IPS DF 6.9 (cell line): Measurements from ENCODE around the gene SLC22A23.

Source experiments
- DNase-seq: peaks from one replicate; pipeline ENCODE4 v3.0.0-alpha.2; 2013; ENCODE audit warnings: low read depth, low spot score
- H3K27ac ChIP-seq: one replicate; pipeline ENCODE4 v1.5.1; 2013; ENCODE audit warnings: low read length, control low read depth
- H3K27me3 ChIP-seq: 2 replicates; pipeline ENCODE4 v1.6.1; 2013; ENCODE audit warnings: mild to moderate bottlenecking, low read length; ENCODE audit not compliant: control insufficient read depth, insufficient read depth
- H3K36me3 ChIP-seq: 2 replicates; pipeline ENCODE4 v1.6.1; 2013; ENCODE audit warnings: low read length; ENCODE audit not compliant: control insufficient read depth, insufficient read depth
- H3K4me1 ChIP-seq: 2 replicates; pipeline ENCODE4 v1.6.1; 2013; ENCODE audit warnings: low read length; ENCODE audit not compliant: control insufficient read depth, insufficient read depth
- H3K4me3 ChIP-seq: 2 replicates; pipeline ENCODE4 v1.5.1; 2013; ENCODE audit warnings: mild to moderate bottlenecking, low read length
- H3K9me3 ChIP-seq: 2 replicates; pipeline ENCODE4 v1.6.1; 2013; ENCODE audit warnings: low read length, inconsistent platforms; ENCODE audit not compliant: control insufficient read depth, insufficient read depth
- WGBS: extraction: QIAGEN DNeasy Blood & Tissue Kit; methylation state at CpG from one replicate; pipeline ENCODE4 v1.1.7; 2013; ENCODE audit warnings: mixed read lengths, missing lambda C conversion rate; ENCODE audit not compliant: insufficient read length, insufficient coverage; 5-methylcytosine and 5-hydroxymethylcytosine counted together

SLC22A23 gene

GRCh38 chr6:3325210-3325609 is 131.6 kb downstream of the SLC22A23 start:
- no peaks in the 10 kb centered on the region for H3K27me3 ChIP-seq
- no peaks in the 10 kb centered on the region for H3K9me3 ChIP-seq
- DNase-seq: no peak
- H3K4me1 ChIP-seq: no peaks in the 10 kb centered on the region
- no peaks in the 10 kb centered on the region for H3K36me3 ChIP-seq
- H3K27ac ChIP-seq: no peak overlapping the region
- H3K4me3 ChIP-seq: no peak overlapping the region

DNA sequence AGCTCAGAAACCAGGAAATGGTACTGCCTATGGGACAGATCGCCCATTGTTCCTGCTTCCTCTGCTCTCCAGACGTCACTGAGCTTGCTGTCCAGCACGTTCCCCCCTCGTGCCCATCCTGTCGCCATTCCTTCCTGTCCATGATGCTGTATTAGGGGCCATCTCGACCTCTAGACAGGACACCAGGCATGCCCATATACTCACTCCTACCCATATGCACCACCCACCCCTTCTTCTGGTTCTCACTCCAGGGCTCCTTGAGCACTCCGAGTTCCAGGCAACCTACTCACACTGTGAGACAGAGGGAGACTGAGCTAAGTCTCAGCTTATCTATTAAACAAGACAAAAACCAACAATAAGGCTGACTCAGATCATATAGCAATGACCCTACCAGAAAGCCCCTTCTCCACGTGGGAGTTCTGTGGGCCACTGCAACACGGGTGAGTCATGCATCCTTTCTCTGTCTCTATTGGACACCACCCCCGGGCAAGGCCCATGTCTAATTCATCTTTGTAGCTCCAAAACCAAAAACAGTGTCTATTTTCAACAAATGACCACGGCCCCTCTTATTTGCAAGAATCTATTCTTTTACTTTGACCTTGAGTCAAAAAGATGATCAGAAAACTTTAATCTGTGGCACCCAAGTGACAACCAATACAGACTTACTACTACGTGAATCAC is 132.4 kb downstream of the SLC22A23 start:
- Histone ChIP-seq H3K4me3 (no peak overlapping the region), H3K4me1 (no peaks in the 10 kb centered on the region), H3K27ac (no peak overlapping the region), H3K9me3 (no peaks in the 10 kb centered on the region), H3K27me3 (no peaks in the 10 kb centered on the region), H3K36me3 (no peaks in the 10 kb centered on the region)
- WGBS: no CpG with 5 or more reads among the region's 12 CpGs
- DNase-seq: no peak

- no peak for DNase-seq
- WGBS: no CpG with 5 or more reads among the region's 21 CpGs
- H3K27ac ChIP-seq: no peak overlapping the region
Measured at GRCh38 chr6:3323696-3324261, 133.1 kb downstream of the SLC22A23 start.

DNA sequence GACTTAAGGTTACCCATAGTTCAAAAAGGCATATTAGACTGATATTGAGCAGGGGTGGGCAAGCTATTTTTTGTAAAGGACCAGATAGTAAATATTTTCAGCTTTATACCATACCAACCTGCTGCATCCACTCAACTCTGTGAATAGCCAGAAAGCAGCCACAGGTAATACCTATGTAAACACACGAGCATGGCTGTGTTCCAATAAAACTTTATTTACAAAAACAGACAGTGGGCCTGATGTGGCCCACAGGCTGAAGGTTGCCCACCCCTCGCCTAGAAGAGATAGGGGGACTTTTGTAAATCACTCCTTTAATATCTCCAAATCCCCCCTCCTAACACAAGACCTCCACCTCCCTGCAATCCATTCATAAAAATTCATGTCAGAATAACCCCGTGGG is 133.7 kb downstream of the SLC22A23 start:
- H3K9me3 ChIP-seq: no peaks in the 10 kb centered on the region
- no peaks in the 10 kb centered on the region for H3K4me1 ChIP-seq
- H3K4me3 ChIP-seq: no peak overlapping the region
- H3K27me3 ChIP-seq: no peaks in the 10 kb centered on the region
- H3K36me3 ChIP-seq: no peaks in the 10 kb centered on the region
- no peak overlapping the region for H3K27ac ChIP-seq
- no CpG with 5 or more reads among the region's 3 CpGs for WGBS
- DNase-seq: no peak

More at GRCh38 chr6:3323696-3324261, 133.1 kb downstream of the SLC22A23 start:
- no peaks in the 10 kb centered on the region for H3K9me3 ChIP-seq
- H3K4me1 ChIP-seq: no peaks in the 10 kb centered on the region
- no peaks in the 10 kb centered on the region for H3K36me3 ChIP-seq
- no peaks in the 10 kb centered on the region for H3K27me3 ChIP-seq
- H3K4me3 ChIP-seq: no peak overlapping the region

DNA sequence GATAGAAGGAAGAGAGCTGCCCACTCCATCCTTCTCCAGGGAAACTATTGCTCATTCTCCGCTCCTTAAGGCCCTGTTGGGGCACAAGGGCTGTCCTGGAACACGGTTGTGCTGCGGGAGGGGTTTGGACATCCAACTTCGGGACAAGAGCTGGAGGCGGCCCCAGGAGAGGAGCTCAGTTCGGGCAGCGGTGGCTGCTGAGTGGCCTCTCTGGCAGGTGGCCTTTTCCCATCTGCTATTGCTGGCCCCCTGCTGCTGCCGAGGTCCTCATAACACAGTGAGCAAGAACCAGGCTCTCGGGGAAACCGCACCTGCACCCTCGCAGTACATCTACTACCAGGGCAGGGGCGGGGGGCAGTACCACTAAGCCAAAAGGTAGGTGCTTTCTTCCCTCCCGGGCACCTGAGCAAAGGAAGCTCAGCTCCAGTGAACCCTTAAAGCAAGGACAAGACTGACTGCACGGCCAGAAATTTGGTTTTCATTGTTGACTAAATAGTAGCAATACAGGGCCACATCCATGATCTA is 134.4 kb downstream of the SLC22A23 start:
- Histone ChIP-seq H3K9me3 (no peaks in the 10 kb centered on the region), H3K27ac (no peak overlapping the region), H3K36me3 (no peaks in the 10 kb centered on the region), H3K27me3 (no peaks in the 10 kb centered on the region), H3K4me1 (no peaks in the 10 kb centered on the region), H3K4me3 (no peak overlapping the region)
- no peak for DNase-seq
- WGBS: no CpG with 5 or more reads among the region's 14 CpGs

DNA sequence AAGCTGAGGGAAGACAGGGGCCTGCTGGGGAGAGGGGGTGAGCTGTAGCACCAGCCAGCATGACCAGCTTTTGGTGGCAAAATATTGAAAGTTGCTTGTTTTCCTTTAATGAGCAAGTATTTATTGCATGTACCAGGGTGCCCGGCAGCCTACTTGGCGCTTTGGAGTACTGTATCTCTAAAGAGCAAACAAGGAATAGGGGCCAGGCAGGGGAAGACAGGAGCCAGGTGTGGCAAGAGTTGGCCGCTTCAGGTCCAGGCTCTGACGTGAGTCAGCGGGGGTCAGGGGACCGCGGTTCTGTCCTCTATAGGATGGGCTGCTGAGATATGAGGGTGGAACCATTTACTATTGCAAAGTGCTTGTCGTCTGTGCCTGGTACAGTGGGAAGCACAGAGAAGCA is 135.0 kb downstream of the SLC22A23 start:
- no peak for DNase-seq
- WGBS: no CpG with 5 or more reads among the region's 8 CpGs
- Histone ChIP-seq H3K9me3 (no peaks in the 10 kb centered on the region), H3K4me1 (no peaks in the 10 kb centered on the region), H3K4me3 (no peak overlapping the region), H3K27me3 (no peaks in the 10 kb centered on the region), H3K36me3 (no peaks in the 10 kb centered on the region), H3K27ac (no peak overlapping the region)

DNA sequence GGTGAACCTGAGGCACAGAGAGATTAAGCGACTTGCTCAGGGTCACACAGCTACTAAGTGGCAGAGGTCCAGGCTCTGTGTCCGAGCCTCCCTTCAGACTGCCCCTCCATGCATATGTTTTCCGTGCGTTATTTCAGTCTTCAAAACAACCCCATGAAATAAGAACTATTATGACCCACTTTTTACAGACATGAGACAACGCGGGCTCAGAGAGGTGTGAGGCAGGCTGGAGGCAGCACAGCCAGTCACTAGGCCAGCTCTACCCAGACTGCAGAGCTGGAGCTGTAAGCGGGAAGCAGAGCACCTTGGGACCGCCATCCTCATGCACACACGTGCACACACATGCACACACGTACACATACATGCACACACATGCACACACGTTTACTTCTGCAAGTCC is 135.8 kb downstream of the SLC22A23 start:
- no peaks in the 10 kb centered on the region for H3K27me3 ChIP-seq
- H3K27ac ChIP-seq: no peak overlapping the region
- H3K4me1 ChIP-seq: no peaks in the 10 kb centered on the region
- no peaks in the 10 kb centered on the region for H3K36me3 ChIP-seq
- no peak for DNase-seq
- H3K4me3 ChIP-seq: no peak overlapping the region
- no CpG with 5 or more reads among the region's 11 CpGs for WGBS
- H3K9me3 ChIP-seq: no peaks in the 10 kb centered on the region

DNA sequence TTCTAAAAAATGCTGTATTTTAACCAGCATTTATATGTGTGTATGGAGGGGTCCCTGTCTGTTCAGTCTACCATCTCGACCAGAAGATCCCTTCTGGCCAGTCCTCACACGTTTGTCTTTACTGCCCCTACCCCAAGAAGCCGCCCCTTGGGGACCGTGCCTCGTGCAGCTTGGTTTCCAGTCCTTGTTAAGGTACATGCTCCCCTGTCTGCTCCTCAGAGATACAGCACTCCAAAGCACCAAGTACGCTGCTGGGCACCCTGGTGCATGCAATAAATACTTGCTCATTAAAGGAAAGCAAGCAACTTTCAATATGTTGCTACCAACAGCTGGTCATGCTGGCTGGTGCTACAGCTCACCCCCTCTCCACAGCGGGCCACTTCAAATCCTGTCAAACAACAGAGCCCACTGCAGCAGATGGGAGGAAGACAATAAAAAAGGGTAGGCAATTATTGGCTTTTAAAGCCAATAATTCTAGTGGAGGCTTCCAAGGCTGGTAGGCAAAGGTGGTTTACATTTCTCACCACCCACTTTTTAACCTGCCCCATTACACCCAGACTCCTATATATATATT is 136.5 kb downstream of the SLC22A23 start:
- H3K9me3 ChIP-seq: no peaks in the 10 kb centered on the region
- no peaks in the 10 kb centered on the region for H3K4me1 ChIP-seq
- H3K4me3 ChIP-seq: no peak overlapping the region
- H3K27ac ChIP-seq: no peak overlapping the region
- H3K36me3 ChIP-seq: no peaks in the 10 kb centered on the region
- DNase-seq: no peak
- no CpG with 5 or more reads among the region's 7 CpGs for WGBS
- H3K27me3 ChIP-seq: no peaks in the 10 kb centered on the region

- H3K36me3 ChIP-seq: no peaks in the 10 kb centered on the region
- no peaks in the 10 kb centered on the region for H3K4me1 ChIP-seq
- H3K27me3 ChIP-seq: no peaks in the 10 kb centered on the region
- WGBS: no CpG with 5 or more reads among the region's 10 CpGs
- no peak overlapping the region for H3K27ac ChIP-seq
- no peak for DNase-seq
- no peak overlapping the region for H3K4me3 ChIP-seq
- H3K9me3 ChIP-seq: no peaks in the 10 kb centered on the region
Measured at GRCh38 chr6:3319610-3320200, 137.1 kb downstream of the SLC22A23 start.

GRCh38 chr6:3318821-3319540 is 137.9 kb downstream of the SLC22A23 start:
- Histone ChIP-seq H3K9me3 (no peaks in the 10 kb centered on the region), H3K27me3 (no peaks in the 10 kb centered on the region), H3K36me3 (no peaks in the 10 kb centered on the region), H3K27ac (no peak overlapping the region), H3K4me1 (no peaks in the 10 kb centered on the region), H3K4me3 (no peak overlapping the region)
- WGBS: no CpG with 5 or more reads among the region's 13 CpGs
- no peak for DNase-seq
